GM12878 (cell line): Measurements from ENCODE around the gene FAM163B. TPM values are rescaled to one million over a fixed set of nuclear protein-coding genes. Genes with fewer than 3 reads are reported as not detected.

Experiments
- ATAC-seq: fragments of 200-7000 bp; cut with Tn5 transposase; 3 replicates; pipeline ENCODE4 v1.9.1; 2020; ENCODE audit warnings: mild to moderate bottlenecking, moderate library complexity
- BruUV-seq: library from RNA; stranded (reverse); fragments of 400-500 nt; replicated peaks from 2 replicates; lab custom pipeline; 2021; lab: Mats Ljungman, UMichigan
- CTCF ChIA-PET: fragments of 300-600 bp; sonication (Branson Sonifier 250); formaldehyde crosslinking; extraction: SDS; loops from one replicate; lab custom pipeline; 2021; ENCODE audit warnings: inconsistent platforms; lab: Yijun Ruan, JAX
- POLR2A ChIA-PET: fragments of 350-600 bp; formaldehyde crosslinking; extraction: SDS; loops from one replicate; lab custom pipeline; 2021; ENCODE audit warnings: inconsistent platforms; lab: Charles Lee
- RAD21 ChIA-PET: fragments of 300-600 bp; sonication (Branson Sonifier 250); formaldehyde crosslinking; loops from one replicate; lab custom pipeline; 2023; ENCODE audit warnings: antibody characterized with exemption; ENCODE audit not compliant: unreplicated experiment; lab: Charles Lee
- SMC1A ChIA-PET: fragments of 300-600 bp; sonication (Branson Sonifier 250); formaldehyde crosslinking; loops from one replicate; lab custom pipeline; 2023; ENCODE audit not compliant: unreplicated experiment, uncharacterized antibody; lab: Charles Lee
- DNase-seq: peaks from one replicate; pipeline ENCODE4 v3.0.0-alpha.2; 2011; ENCODE audit warnings: low read depth, low spot score
- FAIRE-seq: peaks from 3 replicates; lab custom pipeline; 2011; peaks lifted over from hg19 to GRCh38; lab: Jason Lieb, UNC
- H2AFZ ChIP-seq: 2 replicates; pipeline ENCODE4 v1.6.0; 2011; ENCODE audit warnings: low read depth, low read length, control low read depth; ENCODE audit not compliant: control insufficient read depth
- H3K27ac ChIP-seq: 2 replicates; pipeline ENCODE4 v1.5.1; 2011; ENCODE audit warnings: control low read depth; ENCODE audit not compliant: control insufficient read depth, insufficient read depth
- H3K27me3 ChIP-seq, 2 experiments: replicated peaks in 1 of 2; 2 replicates each; pipeline versions ENCODE4 v1.6.0 to v1.6.1; 2011; ENCODE audit warnings: low read length in 1 of 2; ENCODE audit not compliant: control insufficient read depth in 2 of 2, insufficient read depth in 2 of 2
- H3K36me3 ChIP-seq, 2 experiments: 2 replicates each; pipeline ENCODE4 v1.5.1; 2011; ENCODE audit warnings: low read length in 1 of 2; ENCODE audit not compliant: control insufficient read depth in 2 of 2, insufficient read depth in 2 of 2
- H3K4me1 ChIP-seq: 2 replicates; pipeline ENCODE4 v1.6.1; 2011; ENCODE audit warnings: mild to moderate bottlenecking, low read length, moderate library complexity, mixed read lengths; ENCODE audit not compliant: control insufficient read depth, insufficient read depth
- H3K4me2 ChIP-seq: 2 replicates; pipeline ENCODE4 v1.6.0; 2011; ENCODE audit warnings: control low read depth; ENCODE audit not compliant: control insufficient read depth, insufficient read depth
- H3K4me3 ChIP-seq: fragments of 200-600 bp; sonication (generic); 2 replicates; pipeline ENCODE4 v1.5.1; 2016
- H3K79me2 ChIP-seq: 2 replicates; pipeline ENCODE4 v1.6.0; 2011; ENCODE audit warnings: low read length; ENCODE audit not compliant: control insufficient read depth, insufficient read depth
- H3K9ac ChIP-seq: 2 replicates; pipeline ENCODE4 v1.8.0; 2011; ENCODE audit warnings: low read length, control low read depth, mixed read lengths; ENCODE audit not compliant: control insufficient read depth, insufficient read depth
- H3K9me3 ChIP-seq: replicated peaks from 3 replicates; pipeline ENCODE4 v1.5.1; 2011; ENCODE audit warnings: mild to moderate bottlenecking, low read length; ENCODE audit not compliant: control insufficient read depth, insufficient read depth
- H4K20me1 ChIP-seq: 2 replicates; pipeline ENCODE4 v1.6.0; 2011; ENCODE audit not compliant: control insufficient read depth, insufficient read depth
- BHLHE40 ChIP-seq, 2 experiments: fragments of 450-650 bp in 1 of 2; IDR thresholded peaks; 2 replicates each; pipeline ENCODE4 v1.6.1; 2011 to 2017; ENCODE audit warnings: low read depth in 2 of 2, borderline replicate concordance in 1 of 2, improper control_type of control experiment in 1 of 2, low read length in 1 of 2, mild to moderate bottlenecking in 1 of 2
- BMI1 ChIP-seq: fragments of 450-650 bp; IDR thresholded peaks from 2 replicates; pipeline ENCODE4 v1.6.1; 2016; ENCODE audit warnings: mild to moderate bottlenecking, moderate library complexity, borderline replicate concordance
- FOS ChIP-seq: IDR thresholded peaks from 3 replicates; pipeline ENCODE4 v1.6.1; 2011; ENCODE audit warnings: borderline replicate concordance; ENCODE audit not compliant: insufficient read length; ENCODE audit errors: extremely low read depth
- KAT2A ChIP-seq: conservative IDR thresholded peaks from 2 replicates; pipeline ENCODE4 v1.6.1; 2011; ENCODE audit warnings: low read depth, low read length; ENCODE audit not compliant: control insufficient read depth
- NBN ChIP-seq: fragments of 450-650 bp; IDR thresholded peaks from 2 replicates; pipeline ENCODE4 v1.6.1; 2016
- NRF1 ChIP-seq: conservative IDR thresholded peaks from 2 replicates; pipeline ENCODE4 v1.6.1; 2011; ENCODE audit warnings: mild to moderate bottlenecking, low read depth, low read length, improper control_type of control experiment
- POLR2AphosphoS2 ChIP-seq: IDR thresholded peaks from 2 replicates; pipeline ENCODE4 v1.6.1; 2011; ENCODE audit warnings: low read depth, mild to moderate bottlenecking, low read length, improper control_type of control experiment, moderate library complexity
- SUZ12 ChIP-seq: fragments of 200-600 bp; sonication (generic); IDR thresholded peaks from one replicate; pipeline ENCODE4 v1.6.1; 2018; ENCODE audit warnings: antibody characterized with exemption, mild to moderate bottlenecking; ENCODE audit not compliant: unreplicated experiment
- WGBS: methylation state at CpG from one replicate; pipeline ENCODE4 v1.1.6; 2016; ENCODE audit warnings: low lambda C conversion rate; ENCODE audit not compliant: insufficient replicate concordance, insufficient coverage; ENCODE audit errors: missing lambda C conversion rate; 5-methylcytosine and 5-hydroxymethylcytosine counted together
- in situ Hi-C: fragments of 300-500 bp; cut with MboI; formaldehyde crosslinking; loops from 9 replicates; pipeline ENCODE4 v1.14.3; 2018; ENCODE audit warnings: mixed read lengths
- intact Hi-C: fragments of 100-400 bp; cut with micrococcal nuclease; formaldehyde crosslinking; loops from one replicate; pipeline ENCODE4 v1.14.2; 2022; ENCODE audit not compliant: unreplicated experiment
- polyA plus RNA-seq, 11 experiments: library from polyadenylated mRNA; depleted of rRNA in 4 of 11; unstranded in 6 of 11; stranded (reverse) in 5 of 11; fragments of >200 nt; fragmentation: Nextera tagmentation in 4 of 11; fragmentation: Illumina TruSeq in 1 of 11; extraction: Ambion mirVana in 4 of 11; extraction: Trizol in 1 of 11; gene quantifications; 1 replicate in 1 of 11; 2 replicates in 10 of 11; pipeline versions ENCODE4 v1.2.1 to v1.2.3, GENCODE V29; 2011 to 2016; ENCODE audit warnings: inconsistent platforms in 2 of 11, missing spikeins in 2 of 11, low read depth in 1 of 11
- total RNA-seq, 4 experiments: library from RNA; depleted of rRNA in 3 of 4; stranded (reverse); fragments of >200 nt in 3 of 4; fragmentation: Illumina TruSeq in 1 of 4; extraction: Trizol in 1 of 4; gene quantifications; 2 replicates each; pipeline versions ENCODE4 v1.2.1 to v1.2.3, GENCODE V29; 2013 to 2021
- TF ChIP-seq, protein P1 (sequence below): fragments of 450-650 bp; IDR thresholded peaks from 2 replicates; pipeline ENCODE4 v1.6.1; 2017; ENCODE audit warnings: mild to moderate bottlenecking, moderate library complexity
- TF ChIP-seq, protein P2 (sequence below): IDR thresholded peaks from 2 replicates; pipeline ENCODE4 v1.6.1; 2012; ENCODE audit warnings: improper control_type of control experiment, low read depth, low read length; ENCODE audit not compliant: insufficient replicate concordance
- TF ChIP-seq, protein P3 (sequence below): fragments of 450-650 bp; IDR thresholded peaks from 2 replicates; pipeline ENCODE4 v1.6.1; 2016; ENCODE audit warnings: mild to moderate bottlenecking

The FAM163B gene
- total and polyA plus RNA-seq, 10 of the 15 experiments (the other 5 are each of a cell fraction or from before 2014, with no cell fraction given): not detected

DNA sequence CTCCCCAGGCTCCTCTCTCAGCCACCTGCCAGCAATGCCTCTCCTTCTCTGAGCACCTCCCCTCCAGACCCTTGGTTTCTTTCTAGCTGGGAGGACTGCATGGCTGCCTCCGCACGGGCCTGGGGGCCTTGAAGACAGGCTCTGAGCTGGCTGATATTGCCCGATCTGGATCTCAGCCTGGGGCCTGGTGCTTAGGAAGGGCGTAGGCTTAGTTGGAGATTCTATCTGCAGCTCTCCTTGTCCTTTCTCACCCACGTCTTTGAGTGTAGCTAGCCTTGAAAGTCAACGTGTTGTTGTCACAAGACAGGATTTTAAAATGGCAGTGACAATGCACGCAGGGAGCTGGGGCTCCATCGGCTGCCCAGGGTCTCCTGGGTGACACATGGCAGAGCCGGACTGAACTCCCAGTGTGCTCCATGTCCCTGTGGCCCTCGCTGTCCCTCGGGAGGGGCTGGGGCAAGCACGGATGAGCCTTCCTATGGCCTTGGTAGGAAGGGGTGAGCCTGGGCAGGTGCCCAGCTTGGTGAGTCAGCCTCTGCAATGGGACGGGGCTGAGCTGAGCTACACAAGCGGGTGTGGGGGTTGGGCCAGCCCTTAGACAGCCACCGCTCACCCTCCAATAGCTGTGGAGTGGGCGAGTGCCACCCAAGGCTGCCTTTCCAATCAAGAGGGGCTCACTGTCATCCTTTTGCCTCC, 65.3 kb downstream of the FAM163B start:
- H3K27me3 ChIP-seq: peaks cover 0 to 7% of the 10 kb centered on the region in 2 experiments; a peak in 3 of 4 replicates
- H3K4me2 ChIP-seq: no peak overlapping the region
- POLR2A ChIA-PET: no interaction called here
- H3K36me3 ChIP-seq: no peaks in the 10 kb centered on the region
- FAIRE-seq (no peak), ATAC-seq (no peak), DNase-seq (no peak)
- 32% methylated on average over 16 of the region's 16 CpGs for WGBS
- no peaks in the 10 kb centered on the region for H3K79me2 ChIP-seq
- no peaks in the 10 kb centered on the region for H3K9me3 ChIP-seq
- no TSS peak for BruUV-seq
- H2AFZ ChIP-seq: no peak overlapping the region
- intact Hi-C loops (no loop called here), in situ Hi-C loops (loop anchor here (25.0 kb wide), 1 partner anchor 468 kb away; no protein-coding TSS in a partner anchor)
- CTCF ChIA-PET: no interaction called here
- H3K9ac ChIP-seq: no peak overlapping the region
- H3K4me3 ChIP-seq: no peak overlapping the region
- SMC1A ChIA-PET: no interaction called here
- RAD21 ChIA-PET: no interaction called here
- H3K27ac ChIP-seq: no peak overlapping the region
- H4K20me1 ChIP-seq: no peaks in the 10 kb centered on the region
- no peaks in the 10 kb centered on the region; the same call in 1 of the 2 replicates for H3K4me1 ChIP-seq
- no peak for TF ChIP-seq BHLHE40 (IDR thresholded peaks at IDR 0.05; ENCODE audit: borderline replicate concordance in 1 of 2, low read depth in 2 of 2, low read length in 1 of 2)
- TF ChIP-seq, protein P1, sequence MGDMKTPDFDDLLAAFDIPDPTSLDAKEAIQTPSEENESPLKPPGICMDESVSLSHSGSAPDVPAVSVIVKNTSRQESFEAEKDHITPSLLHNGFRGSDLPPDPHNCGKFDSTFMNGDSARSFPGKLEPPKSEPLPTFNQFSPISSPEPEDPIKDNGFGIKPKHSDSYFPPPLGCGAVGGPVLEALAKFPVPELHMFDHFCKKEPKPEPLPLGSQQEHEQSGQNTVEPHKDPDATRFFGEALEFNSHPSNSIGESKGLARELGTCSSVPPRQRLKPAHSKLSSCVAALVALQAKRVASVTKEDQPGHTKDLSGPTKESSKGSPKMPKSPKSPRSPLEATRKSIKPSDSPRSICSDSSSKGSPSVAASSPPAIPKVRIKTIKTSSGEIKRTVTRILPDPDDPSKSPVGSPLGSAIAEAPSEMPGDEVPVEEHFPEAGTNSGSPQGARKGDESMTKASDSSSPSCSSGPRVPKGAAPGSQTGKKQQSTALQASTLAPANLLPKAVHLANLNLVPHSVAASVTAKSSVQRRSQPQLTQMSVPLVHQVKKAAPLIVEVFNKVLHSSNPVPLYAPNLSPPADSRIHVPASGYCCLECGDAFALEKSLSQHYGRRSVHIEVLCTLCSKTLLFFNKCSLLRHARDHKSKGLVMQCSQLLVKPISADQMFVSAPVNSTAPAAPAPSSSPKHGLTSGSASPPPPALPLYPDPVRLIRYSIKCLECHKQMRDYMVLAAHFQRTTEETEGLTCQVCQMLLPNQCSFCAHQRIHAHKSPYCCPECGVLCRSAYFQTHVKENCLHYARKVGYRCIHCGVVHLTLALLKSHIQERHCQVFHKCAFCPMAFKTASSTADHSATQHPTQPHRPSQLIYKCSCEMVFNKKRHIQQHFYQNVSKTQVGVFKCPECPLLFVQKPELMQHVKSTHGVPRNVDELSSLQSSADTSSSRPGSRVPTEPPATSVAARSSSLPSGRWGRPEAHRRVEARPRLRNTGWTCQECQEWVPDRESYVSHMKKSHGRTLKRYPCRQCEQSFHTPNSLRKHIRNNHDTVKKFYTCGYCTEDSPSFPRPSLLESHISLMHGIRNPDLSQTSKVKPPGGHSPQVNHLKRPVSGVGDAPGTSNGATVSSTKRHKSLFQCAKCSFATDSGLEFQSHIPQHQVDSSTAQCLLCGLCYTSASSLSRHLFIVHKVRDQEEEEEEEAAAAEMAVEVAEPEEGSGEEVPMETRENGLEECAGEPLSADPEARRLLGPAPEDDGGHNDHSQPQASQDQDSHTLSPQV: no peak
- TF ChIP-seq, protein P2, sequence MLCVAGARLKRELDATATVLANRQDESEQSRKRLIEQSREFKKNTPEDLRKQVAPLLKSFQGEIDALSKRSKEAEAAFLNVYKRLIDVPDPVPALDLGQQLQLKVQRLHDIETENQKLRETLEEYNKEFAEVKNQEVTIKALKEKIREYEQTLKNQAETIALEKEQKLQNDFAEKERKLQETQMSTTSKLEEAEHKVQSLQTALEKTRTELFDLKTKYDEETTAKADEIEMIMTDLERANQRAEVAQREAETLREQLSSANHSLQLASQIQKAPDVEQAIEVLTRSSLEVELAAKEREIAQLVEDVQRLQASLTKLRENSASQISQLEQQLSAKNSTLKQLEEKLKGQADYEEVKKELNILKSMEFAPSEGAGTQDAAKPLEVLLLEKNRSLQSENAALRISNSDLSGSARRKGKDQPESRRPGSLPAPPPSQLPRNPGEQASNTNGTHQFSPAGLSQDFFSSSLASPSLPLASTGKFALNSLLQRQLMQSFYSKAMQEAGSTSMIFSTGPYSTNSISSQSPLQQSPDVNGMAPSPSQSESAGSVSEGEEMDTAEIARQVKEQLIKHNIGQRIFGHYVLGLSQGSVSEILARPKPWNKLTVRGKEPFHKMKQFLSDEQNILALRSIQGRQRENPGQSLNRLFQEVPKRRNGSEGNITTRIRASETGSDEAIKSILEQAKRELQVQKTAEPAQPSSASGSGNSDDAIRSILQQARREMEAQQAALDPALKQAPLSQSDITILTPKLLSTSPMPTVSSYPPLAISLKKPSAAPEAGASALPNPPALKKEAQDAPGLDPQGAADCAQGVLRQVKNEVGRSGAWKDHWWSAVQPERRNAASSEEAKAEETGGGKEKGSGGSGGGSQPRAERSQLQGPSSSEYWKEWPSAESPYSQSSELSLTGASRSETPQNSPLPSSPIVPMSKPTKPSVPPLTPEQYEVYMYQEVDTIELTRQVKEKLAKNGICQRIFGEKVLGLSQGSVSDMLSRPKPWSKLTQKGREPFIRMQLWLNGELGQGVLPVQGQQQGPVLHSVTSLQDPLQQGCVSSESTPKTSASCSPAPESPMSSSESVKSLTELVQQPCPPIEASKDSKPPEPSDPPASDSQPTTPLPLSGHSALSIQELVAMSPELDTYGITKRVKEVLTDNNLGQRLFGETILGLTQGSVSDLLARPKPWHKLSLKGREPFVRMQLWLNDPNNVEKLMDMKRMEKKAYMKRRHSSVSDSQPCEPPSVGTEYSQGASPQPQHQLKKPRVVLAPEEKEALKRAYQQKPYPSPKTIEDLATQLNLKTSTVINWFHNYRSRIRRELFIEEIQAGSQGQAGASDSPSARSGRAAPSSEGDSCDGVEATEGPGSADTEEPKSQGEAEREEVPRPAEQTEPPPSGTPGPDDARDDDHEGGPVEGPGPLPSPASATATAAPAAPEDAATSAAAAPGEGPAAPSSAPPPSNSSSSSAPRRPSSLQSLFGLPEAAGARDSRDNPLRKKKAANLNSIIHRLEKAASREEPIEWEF: no peak
- no peak for TF ChIP-seq SUZ12
- no peak for TF ChIP-seq BMI1
- no peak for TF ChIP-seq KAT2A
- TF ChIP-seq NBN: no peak
- no peak for TF ChIP-seq POLR2AphosphoS2
- no peak for TF ChIP-seq NRF1
- TF ChIP-seq, protein P3, sequence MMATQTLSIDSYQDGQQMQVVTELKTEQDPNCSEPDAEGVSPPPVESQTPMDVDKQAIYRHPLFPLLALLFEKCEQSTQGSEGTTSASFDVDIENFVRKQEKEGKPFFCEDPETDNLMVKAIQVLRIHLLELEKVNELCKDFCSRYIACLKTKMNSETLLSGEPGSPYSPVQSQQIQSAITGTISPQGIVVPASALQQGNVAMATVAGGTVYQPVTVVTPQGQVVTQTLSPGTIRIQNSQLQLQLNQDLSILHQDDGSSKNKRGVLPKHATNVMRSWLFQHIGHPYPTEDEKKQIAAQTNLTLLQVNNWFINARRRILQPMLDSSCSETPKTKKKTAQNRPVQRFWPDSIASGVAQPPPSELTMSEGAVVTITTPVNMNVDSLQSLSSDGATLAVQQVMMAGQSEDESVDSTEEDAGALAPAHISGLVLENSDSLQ: no peak
- TF ChIP-seq FOS: no peak
